ENCODE results near the gene TRMT61A. TPM values are rescaled to one million over a fixed set of nuclear protein-coding genes. Genes with fewer than 3 reads are reported as not detected.
A peak's percentile ranks its signal among the peaks of the same experiment; 100 is the strongest.

The TRMT61A gene
- total and polyA plus RNA-seq, 9 of the 15 experiments (the other 6 are each of a cell fraction or from before 2014, with no cell fraction given), result 0.10 to 24.8 (median 5.1) TPM

DNA sequence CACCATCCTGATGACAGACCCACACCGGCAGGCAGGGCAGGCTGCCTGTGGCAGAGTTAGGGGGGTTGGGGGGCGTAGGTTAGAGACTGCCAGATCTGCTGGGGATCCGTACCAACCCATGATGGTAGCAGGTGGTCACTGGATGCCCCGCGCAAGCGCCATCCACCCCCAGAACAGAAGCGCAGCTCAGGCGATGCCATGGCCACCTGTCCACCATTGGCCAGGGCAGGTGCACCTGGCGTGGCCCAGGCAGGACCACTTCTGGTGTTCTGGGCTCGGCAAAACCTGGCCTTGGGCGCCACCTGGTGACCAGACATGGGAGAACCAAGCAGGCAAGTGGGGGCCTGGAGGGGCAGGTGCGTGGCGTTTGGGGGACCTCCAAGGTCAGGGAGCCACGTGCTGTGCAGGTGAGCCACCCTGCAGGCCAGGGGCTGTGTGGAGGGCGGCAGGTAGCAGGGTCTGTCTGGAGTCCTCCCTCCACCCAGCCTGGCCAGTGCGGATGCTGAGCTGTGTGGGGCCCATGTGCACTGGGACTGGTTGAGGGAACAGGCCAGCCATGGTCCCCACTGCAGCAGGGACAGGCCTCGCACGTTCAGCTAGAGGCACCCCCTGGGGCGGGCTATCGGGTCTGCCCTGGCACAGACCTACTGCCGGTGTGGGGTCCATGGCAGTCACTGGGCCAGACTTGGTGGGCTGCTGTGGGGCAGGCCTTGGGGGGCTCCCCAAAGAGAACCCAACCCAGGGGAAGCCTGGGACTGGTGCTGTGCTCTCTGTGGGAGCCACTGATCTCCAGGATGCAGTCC, 17.9 kb downstream of the TRMT61A start (continued):
- peak; percentile 31; the same call in 1 of the 2 replicates for TF ChIP-seq MTA3 (IDR thresholded peaks at IDR 0.05; ENCODE audit: borderline replicate concordance)
- peak; percentile 32; the same call in 1 of the 2 replicates for TF ChIP-seq ESRRA (IDR thresholded peaks at IDR 0.05; ENCODE audit: borderline replicate concordance, low read depth)
- TF ChIP-seq ZNF384 (IDR thresholded peaks at IDR 0.05; ENCODE audit: low read depth, low read length), result 0 out of 2 replicates have a peak, but pooled peaks have one; percentile 18
- TF ChIP-seq, protein P1, sequence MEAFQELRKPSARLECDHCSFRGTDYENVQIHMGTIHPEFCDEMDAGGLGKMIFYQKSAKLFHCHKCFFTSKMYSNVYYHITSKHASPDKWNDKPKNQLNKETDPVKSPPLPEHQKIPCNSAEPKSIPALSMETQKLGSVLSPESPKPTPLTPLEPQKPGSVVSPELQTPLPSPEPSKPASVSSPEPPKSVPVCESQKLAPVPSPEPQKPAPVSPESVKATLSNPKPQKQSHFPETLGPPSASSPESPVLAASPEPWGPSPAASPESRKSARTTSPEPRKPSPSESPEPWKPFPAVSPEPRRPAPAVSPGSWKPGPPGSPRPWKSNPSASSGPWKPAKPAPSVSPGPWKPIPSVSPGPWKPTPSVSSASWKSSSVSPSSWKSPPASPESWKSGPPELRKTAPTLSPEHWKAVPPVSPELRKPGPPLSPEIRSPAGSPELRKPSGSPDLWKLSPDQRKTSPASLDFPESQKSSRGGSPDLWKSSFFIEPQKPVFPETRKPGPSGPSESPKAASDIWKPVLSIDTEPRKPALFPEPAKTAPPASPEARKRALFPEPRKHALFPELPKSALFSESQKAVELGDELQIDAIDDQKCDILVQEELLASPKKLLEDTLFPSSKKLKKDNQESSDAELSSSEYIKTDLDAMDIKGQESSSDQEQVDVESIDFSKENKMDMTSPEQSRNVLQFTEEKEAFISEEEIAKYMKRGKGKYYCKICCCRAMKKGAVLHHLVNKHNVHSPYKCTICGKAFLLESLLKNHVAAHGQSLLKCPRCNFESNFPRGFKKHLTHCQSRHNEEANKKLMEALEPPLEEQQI (IDR thresholded peaks at IDR 0.05), result no peak
- TF ChIP-seq SRSF9 (IDR thresholded peaks at IDR 0.05; ENCODE audit: borderline replicate concordance, low read depth, low read length), result no peak
- no peak for TF ChIP-seq SMARCA5 (IDR thresholded peaks at IDR 0.05)
- TF ChIP-seq CHD1 (IDR thresholded peaks at IDR 0.05; ENCODE audit: low read length), result no peak
- TF ChIP-seq, protein P2, sequence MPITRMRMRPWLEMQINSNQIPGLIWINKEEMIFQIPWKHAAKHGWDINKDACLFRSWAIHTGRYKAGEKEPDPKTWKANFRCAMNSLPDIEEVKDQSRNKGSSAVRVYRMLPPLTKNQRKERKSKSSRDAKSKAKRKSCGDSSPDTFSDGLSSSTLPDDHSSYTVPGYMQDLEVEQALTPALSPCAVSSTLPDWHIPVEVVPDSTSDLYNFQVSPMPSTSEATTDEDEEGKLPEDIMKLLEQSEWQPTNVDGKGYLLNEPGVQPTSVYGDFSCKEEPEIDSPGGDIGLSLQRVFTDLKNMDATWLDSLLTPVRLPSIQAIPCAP (CRISPR knock-in tag; IDR thresholded peaks at IDR 0.05; ENCODE audit: borderline replicate concordance), result no peak
- TF ChIP-seq SPI1 (IDR thresholded peaks at IDR 0.05; ENCODE audit: borderline replicate concordance, low read depth, low read length), result no peak
- TF ChIP-seq MAFF (IDR thresholded peaks at IDR 0.05; ENCODE audit: low read length), result no peak
- no peak for TF ChIP-seq ZNF780A (CRISPR knock-in tag; IDR thresholded peaks at IDR 0.05)
- TF ChIP-seq, protein P3, sequence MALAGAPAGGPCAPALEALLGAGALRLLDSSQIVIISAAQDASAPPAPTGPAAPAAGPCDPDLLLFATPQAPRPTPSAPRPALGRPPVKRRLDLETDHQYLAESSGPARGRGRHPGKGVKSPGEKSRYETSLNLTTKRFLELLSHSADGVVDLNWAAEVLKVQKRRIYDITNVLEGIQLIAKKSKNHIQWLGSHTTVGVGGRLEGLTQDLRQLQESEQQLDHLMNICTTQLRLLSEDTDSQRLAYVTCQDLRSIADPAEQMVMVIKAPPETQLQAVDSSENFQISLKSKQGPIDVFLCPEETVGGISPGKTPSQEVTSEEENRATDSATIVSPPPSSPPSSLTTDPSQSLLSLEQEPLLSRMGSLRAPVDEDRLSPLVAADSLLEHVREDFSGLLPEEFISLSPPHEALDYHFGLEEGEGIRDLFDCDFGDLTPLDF (CRISPR knock-in tag; IDR thresholded peaks at IDR 0.05), result no peak
- TF ChIP-seq, protein P4, sequence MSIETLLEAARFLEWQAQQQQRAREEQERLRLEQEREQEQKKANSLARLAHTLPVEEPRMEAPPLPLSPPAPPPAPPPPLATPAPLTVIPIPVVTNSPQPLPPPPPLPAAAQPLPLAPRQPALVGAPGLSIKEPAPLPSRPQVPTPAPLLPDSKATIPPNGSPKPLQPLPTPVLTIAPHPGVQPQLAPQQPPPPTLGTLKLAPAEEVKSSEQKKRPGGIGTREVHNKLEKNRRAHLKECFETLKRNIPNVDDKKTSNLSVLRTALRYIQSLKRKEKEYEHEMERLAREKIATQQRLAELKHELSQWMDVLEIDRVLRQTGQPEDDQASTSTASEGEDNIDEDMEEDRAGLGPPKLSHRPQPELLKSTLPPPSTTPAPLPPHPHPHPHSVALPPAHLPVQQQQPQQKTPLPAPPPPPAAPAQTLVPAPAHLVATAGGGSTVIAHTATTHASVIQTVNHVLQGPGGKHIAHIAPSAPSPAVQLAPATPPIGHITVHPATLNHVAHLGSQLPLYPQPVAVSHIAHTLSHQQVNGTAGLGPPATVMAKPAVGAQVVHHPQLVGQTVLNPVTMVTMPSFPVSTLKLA (conservative IDR thresholded peaks at IDR 0.05), result 0 out of 4 replicates have a peak, but pooled peaks have one; percentile 15 to 22
- no peak for TF ChIP-seq PHTF2 (CRISPR knock-in tag; IDR thresholded peaks at IDR 0.05)
- TF ChIP-seq ZZZ3 (IDR thresholded peaks at IDR 0.05), result no peak
- TF ChIP-seq, protein P5, sequence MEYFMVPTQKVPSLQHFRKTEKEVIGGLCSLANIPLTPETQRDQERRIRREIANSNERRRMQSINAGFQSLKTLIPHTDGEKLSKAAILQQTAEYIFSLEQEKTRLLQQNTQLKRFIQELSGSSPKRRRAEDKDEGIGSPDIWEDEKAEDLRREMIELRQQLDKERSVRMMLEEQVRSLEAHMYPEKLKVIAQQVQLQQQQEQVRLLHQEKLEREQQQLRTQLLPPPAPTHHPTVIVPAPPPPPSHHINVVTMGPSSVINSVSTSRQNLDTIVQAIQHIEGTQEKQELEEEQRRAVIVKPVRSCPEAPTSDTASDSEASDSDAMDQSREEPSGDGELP (CRISPR knock-in tag; IDR thresholded peaks at IDR 0.05; ENCODE audit: borderline replicate concordance), result peak; percentile 58
- TF ChIP-seq, protein P6, sequence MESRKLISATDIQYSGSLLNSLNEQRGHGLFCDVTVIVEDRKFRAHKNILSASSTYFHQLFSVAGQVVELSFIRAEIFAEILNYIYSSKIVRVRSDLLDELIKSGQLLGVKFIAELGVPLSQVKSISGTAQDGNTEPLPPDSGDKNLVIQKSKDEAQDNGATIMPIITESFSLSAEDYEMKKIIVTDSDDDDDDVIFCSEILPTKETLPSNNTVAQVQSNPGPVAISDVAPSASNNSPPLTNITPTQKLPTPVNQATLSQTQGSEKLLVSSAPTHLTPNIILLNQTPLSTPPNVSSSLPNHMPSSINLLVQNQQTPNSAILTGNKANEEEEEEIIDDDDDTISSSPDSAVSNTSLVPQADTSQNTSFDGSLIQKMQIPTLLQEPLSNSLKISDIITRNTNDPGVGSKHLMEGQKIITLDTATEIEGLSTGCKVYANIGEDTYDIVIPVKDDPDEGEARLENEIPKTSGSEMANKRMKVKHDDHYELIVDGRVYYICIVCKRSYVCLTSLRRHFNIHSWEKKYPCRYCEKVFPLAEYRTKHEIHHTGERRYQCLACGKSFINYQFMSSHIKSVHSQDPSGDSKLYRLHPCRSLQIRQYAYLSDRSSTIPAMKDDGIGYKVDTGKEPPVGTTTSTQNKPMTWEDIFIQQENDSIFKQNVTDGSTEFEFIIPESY (CRISPR knock-in tag; IDR thresholded peaks at IDR 0.05), result no peak
- no peak for TF ChIP-seq RNF2 (IDR thresholded peaks at IDR 0.05)
- no peak for TF ChIP-seq FOXK1 (CRISPR knock-in tag; IDR thresholded peaks at IDR 0.05; ENCODE audit: borderline replicate concordance)

All from K562 (cell line).